Prostate gland (tissue), 2 donors: ENCODE data around the gene MMD.

Source experiments
- POLR2A ChIP-seq: fragments of 450-650 bp; IDR thresholded peaks from one replicate; pipeline ENCODE4 v1.6.1; 2016; ENCODE audit warnings: antibody characterized with exemption, mild to moderate bottlenecking
- POLR2AphosphoS5 ChIP-seq: sonication (generic); formaldehyde crosslinking; IDR thresholded peaks from one replicate; pipeline ENCODE4 v1.6.1; 2017; ENCODE audit warnings: antibody characterized with exemption
- TF ChIP-seq, protein P1 (sequence below), 4 experiments: fragments of 200-600 bp in 2 of 4; fragments of 450-650 bp in 2 of 4; sonication (generic) in 2 of 4; IDR thresholded peaks; 1 replicate in 3 of 4; 2 replicates in 1 of 4; pipeline ENCODE4 v1.5.1; 2016 to 2019; ENCODE audit warnings: antibody characterized with exemption in 4 of 4, mild to moderate bottlenecking in 2 of 4, moderate library complexity in 2 of 4

DNA sequence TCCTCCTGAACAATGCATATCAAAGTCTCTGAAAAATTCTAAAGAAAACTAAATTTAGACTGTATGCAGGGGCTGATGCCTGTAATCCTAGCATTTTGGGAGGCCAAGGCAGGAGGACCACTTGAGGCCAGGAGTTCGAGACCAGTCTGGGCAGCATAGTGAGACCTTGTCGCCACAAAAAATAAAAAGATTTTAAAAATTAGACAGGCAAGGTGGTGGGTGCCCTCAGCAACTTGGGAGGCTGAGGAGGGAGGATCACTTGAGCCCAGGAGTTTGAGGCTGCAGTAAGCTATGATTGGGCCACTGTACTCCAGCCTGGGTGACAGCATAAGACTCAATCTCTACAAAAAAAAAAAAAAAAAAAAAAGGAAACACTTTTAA lies 30.1 kb upstream of the MMD start:
- TF ChIP-seq, protein P1, sequence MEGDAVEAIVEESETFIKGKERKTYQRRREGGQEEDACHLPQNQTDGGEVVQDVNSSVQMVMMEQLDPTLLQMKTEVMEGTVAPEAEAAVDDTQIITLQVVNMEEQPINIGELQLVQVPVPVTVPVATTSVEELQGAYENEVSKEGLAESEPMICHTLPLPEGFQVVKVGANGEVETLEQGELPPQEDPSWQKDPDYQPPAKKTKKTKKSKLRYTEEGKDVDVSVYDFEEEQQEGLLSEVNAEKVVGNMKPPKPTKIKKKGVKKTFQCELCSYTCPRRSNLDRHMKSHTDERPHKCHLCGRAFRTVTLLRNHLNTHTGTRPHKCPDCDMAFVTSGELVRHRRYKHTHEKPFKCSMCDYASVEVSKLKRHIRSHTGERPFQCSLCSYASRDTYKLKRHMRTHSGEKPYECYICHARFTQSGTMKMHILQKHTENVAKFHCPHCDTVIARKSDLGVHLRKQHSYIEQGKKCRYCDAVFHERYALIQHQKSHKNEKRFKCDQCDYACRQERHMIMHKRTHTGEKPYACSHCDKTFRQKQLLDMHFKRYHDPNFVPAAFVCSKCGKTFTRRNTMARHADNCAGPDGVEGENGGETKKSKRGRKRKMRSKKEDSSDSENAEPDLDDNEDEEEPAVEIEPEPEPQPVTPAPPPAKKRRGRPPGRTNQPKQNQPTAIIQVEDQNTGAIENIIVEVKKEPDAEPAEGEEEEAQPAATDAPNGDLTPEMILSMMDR (IDR thresholded peaks at IDR 0.05), result no peak
- TF ChIP-seq POLR2A (no peak), POLR2AphosphoS5 (no peak)
